ENCODE results near the gene GJB2. TPM values are rescaled to one million over a fixed set of nuclear protein-coding genes. Genes with fewer than 3 reads are reported as not detected.

The GJB2 gene
- total RNA-seq, 2 donors from 2014 or later: 1.5 to 3.8 TPM

- no peaks in the 10 kb centered on the region for H3K9me3 ChIP-seq
- H3K36me3 ChIP-seq: no peaks in the 10 kb centered on the region
- no peak overlapping the region for H3K4me3 ChIP-seq
- WGBS: 64% methylated on average over 14 of the region's 14 CpGs
- no peaks in the 10 kb centered on the region for H3K4me1 ChIP-seq (replicated peaks)
- intact Hi-C loops (cut with DNase I): no loop called here
- H3K27ac ChIP-seq: no peak overlapping the region
- no peak for DNase-seq (ENCODE audit: low spot score)
- no peaks in the 10 kb centered on the region for H3K27me3 ChIP-seq (replicated peaks; ENCODE audit: insufficient read depth)
- TF ChIP-seq POLR2A (IDR thresholded peaks at IDR 0.05) (no peak), POLR2AphosphoS5 (IDR thresholded peaks at IDR 0.05) (no peak), CTCF (IDR thresholded peaks at IDR 0.05) (no peak)
Measured at GRCh38 chr13:20175907-20176652, 16.7 kb downstream of the GJB2 start.

GRCh38 chr13:20175406-20175794, 17.3 kb downstream of the GJB2 start:
- Histone ChIP-seq H3K4me3 (no peak overlapping the region), H3K27ac (no peak overlapping the region), H3K36me3 (no peaks in the 10 kb centered on the region), H3K4me1 (replicated peaks) (no peaks in the 10 kb centered on the region), H3K9me3 (no peaks in the 10 kb centered on the region), H3K27me3 (replicated peaks; ENCODE audit: insufficient read depth) (no peaks in the 10 kb centered on the region)
- DNase-seq (ENCODE audit: low spot score): no peak
- TF ChIP-seq POLR2A (IDR thresholded peaks at IDR 0.05) (no peak), CTCF (IDR thresholded peaks at IDR 0.05) (no peak), POLR2AphosphoS5 (IDR thresholded peaks at IDR 0.05) (no peak)
- 64% methylated on average over 3 of the region's 3 CpGs for WGBS
- intact Hi-C loops (cut with DNase I): no loop called here

GRCh38 chr13:20174656-20175405, 17.9 kb downstream of the GJB2 start:
- Histone ChIP-seq H3K27me3 (replicated peaks; ENCODE audit: insufficient read depth) (no peaks in the 10 kb centered on the region), H3K4me3 (no peak overlapping the region), H3K4me1 (replicated peaks) (no peaks in the 10 kb centered on the region), H3K27ac (peak overlapping the region in 1 of 2 donors; percentile 14), H3K36me3 (no peaks in the 10 kb centered on the region), H3K9me3 (no peaks in the 10 kb centered on the region)
- intact Hi-C loops (cut with DNase I): no loop called here
- 45% methylated on average over 22 of the region's 22 CpGs for WGBS
- peak; percentile 44 for DNase-seq (ENCODE audit: low spot score)
- TF ChIP-seq CTCF (IDR thresholded peaks at IDR 0.05): no peak
- no peak for TF ChIP-seq POLR2A (IDR thresholded peaks at IDR 0.05)
- peak; percentile 57 for TF ChIP-seq POLR2AphosphoS5 (IDR thresholded peaks at IDR 0.05)

GRCh38 chr13:20173116-20173746, 19.5 kb downstream of the GJB2 start:
- WGBS: 90% methylated on average over 8 of the region's 8 CpGs

More at GRCh38 chr13:20173116-20173746, 19.5 kb downstream of the GJB2 start:
- DNase-seq (ENCODE audit: low spot score): no peak
- TF ChIP-seq POLR2AphosphoS5 (IDR thresholded peaks at IDR 0.05): no peak
- no peak for TF ChIP-seq POLR2A (IDR thresholded peaks at IDR 0.05)
- no peak for TF ChIP-seq CTCF (IDR thresholded peaks at IDR 0.05)
- H3K36me3 ChIP-seq: no peaks in the 10 kb centered on the region
- intact Hi-C loops (cut with DNase I): no loop called here
- H3K4me1 ChIP-seq (replicated peaks): no peaks in the 10 kb centered on the region
- H3K4me3 ChIP-seq: no peak overlapping the region
- no peaks in the 10 kb centered on the region for H3K27me3 ChIP-seq (replicated peaks; ENCODE audit: insufficient read depth)
- no peak overlapping the region for H3K27ac ChIP-seq
- H3K9me3 ChIP-seq: no peaks in the 10 kb centered on the region

Measured in prostate gland (tissue), 2 donors.